Stimulated activated CD8-positive, alpha-beta memory T cell treated with anti-CD3 and anti-CD28 coated beads, Interleukin-12 subunit alpha, Interleukin-12 subunit beta, amount 100 ng/mL, for 24 hours (primary cell): ENCODE results near the gene ALX4.

ENCODE experiments used
- DNase-seq: peaks from one replicate; pipeline ENCODE4 v3.0.0-alpha.2; 2020; ENCODE audit errors: extremely low read depth

Gene ALX4

DNA sequence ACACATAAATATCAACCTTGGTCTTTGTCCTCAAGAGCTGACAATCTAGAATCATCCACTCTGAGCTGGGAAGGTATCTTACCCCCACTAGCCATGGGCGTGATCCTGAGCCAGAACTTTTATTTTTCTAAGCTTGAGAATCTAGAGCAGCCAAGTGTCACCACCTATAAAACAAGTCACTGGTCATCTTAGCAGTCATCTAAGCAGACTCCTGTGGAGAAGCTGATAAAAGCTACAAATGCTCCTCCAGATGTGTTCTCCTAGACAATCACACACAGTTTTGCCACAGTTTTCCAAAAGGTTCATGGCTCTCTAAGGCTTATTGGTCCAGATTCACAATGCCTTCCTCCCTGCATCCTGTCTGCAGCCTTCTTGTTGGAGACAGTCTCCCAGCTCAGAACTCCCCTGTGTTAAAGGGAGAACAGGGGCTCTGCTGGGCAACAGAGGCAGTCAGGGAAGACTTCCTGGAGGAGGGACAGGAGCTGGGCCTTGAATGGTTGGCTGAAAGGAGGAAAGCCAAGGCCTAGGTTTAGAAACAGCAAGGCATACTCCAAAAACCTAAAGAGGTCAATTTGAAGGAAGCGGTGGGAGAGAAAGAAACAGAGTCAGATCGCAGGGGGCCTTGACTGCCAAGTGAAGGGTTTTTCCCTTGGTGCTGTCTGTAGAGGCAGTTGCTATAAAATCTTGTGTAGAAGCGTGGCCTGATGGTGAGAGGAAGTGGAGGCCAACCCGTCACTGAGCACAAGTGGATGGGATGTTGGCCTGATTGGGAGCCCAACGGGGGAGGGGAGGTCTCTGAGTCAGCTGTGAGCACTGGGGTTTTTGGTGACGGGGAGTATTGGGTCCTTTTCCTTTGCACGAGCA is 42.0 kb downstream of the ALX4 start:
- no peak for DNase-seq

- no peak for DNase-seq
Measured at GRCh38 chr11:44267006-44267749, 42.8 kb downstream of the ALX4 start.

DNA sequence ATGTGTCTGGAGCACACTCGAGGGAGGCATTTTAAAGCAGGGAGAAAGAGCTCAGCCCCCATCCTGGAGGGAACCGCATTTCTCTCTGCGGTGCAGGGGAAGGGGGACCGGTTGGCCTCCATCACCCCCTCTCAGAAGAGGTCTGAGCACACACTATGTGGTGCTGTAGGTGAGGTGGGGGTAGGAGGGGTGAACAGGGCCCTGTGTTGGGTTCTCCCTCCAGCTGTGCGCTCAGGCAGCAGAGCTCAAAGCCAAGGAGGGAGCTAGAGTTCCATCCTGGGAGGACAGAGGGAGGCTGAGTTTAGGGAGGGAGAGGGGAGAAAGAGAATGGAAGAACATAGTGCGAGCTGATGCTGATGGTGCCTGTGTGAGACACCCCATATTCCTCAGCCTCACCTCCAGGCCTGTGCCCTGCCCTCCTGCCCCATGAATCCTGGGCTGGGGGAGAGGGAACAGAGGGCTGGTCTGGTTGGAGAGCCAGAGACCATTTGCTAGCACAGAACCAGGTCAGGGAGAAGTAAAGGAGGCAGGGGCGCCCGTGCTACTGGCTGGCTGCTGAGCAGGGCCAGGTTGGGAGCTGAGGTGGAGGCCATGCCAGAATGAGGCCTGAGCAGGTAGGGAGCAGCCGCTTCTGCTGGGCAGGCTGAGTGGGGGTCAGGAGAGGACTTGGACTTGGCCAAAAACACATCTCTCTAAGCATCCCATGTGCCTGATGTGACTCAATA is 43.7 kb downstream of the ALX4 start:
- DNase-seq = no peak

- DNase-seq = no peak
Measured at GRCh38 chr11:44264761-44265160, 45.2 kb downstream of the ALX4 start.

GRCh38 chr11:44264438-44264749 is 45.5 kb downstream of the ALX4 start:
- no peak for DNase-seq

GRCh38 chr11:44263738-44264437 is 46.1 kb downstream of the ALX4 start:
- DNase-seq = no peak

DNA sequence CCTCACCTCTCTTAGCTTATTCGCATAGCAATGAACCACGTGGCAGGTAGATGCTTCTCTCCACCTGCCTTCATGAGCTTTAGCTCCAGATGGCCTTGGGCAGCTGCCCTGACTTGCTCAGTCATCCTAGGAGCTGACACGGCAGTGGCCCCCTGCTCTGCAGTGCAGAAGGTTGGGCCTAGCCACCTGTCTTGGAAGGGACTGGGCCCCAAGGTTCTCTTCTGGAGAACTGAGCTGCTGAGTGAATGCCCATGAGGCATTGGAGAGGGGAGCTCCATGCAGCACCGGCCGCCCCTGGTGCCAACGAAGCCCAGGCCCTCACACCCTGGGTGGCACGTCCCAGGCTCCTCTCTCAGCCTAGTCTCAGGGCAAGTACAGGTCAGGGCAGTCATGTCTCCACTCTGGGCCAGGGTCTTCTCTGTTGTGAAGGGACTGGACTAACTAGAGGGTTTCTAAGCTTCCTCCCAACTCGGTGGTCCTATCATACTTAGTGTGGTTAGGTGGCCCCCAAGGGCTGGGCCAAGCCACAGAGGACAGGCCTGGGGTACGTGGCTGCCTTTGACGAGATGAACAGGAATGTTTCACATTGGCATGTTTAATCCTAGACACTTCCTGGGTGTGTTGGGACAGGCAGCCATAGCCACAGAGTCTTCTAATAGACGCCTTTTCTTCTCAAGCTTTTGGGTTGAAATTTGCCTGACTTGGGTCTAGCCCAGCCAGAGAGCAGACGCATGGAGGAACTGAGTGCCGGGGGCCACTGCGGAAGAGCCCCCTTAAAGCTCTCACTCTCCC is 47.9 kb downstream of the ALX4 start:
- DNase-seq = no peak

GRCh38 chr11:44260081-44260480 is 49.9 kb downstream of the ALX4 start:
- DNase-seq = no peak

DNA sequence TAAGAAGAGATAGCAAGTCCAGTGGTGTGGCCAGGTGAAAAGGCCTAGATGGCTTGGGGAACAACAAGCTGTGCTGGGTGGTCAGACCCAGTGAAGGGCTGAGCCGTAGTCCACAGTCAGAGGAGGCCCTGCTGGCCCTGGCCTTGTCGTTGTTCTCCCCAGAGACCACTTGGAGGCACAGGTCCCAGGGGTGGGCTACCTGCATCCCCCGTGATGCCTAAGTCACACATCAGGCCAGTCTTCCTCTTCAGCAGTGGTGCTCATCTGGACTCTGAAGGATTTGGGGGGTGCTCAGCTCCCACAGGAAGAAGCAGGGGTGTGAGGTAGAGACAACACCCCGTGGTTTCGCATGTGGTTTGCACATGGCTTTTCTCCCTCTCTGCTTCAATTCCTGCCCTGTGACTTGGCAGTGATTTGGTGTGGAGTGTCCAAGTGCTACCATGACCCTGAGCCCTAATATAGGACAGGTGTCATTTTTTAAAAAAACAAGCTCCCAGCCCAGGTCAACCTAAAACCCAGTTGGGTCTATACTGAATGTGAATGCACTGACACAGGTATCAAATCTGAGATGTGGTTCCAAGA is 51.0 kb downstream of the ALX4 start:
- no peak for DNase-seq

DNA sequence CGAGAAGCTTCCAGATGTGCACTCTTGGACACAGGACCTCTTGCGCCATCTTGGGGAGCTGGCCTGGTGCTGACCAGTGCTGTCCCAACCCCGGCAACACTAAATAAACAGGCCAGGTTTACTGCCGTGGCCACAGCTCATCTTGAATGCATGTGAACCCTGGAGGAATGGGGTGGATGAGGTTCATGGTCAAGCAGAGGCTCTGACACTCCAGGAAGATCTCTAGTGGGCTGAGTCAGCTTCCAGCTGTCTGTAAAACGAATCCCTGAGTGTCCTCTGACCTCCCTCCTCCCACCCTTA is 51.8 kb downstream of the ALX4 start:
- DNase-seq = no peak

GRCh38 chr11:44257338-44258189 is 52.4 kb downstream of the ALX4 start:
- DNase-seq = no peak

DNA sequence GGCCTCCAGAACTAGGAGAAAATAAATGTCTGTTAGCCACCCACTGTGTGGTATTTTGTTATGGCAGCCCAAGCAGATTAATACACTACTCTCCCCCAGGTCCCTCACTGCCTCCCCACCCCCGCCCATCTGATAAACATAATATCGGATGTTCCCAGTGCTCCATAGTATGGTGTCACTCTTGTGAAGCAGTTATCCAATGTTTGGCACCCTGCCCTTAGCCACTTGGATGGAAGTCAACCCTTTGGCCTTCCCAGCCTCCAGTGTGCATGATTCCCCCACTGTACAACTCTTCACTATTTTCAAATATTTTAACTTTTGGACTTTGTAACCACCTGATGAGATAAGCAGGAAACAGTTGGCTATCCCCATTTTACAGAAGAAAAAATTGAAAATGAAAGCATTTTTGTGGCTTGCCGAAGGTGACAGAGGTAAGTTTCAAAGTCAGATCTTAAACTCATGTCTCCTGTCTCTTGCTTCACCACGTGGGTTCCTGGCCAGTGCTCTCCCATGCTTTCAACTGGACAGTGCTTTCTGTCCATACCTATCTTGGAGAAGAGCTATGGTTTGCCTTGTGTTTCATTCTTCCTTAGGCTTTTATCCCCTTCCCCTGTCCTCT is 53.2 kb downstream of the ALX4 start:
- DNase-seq = no peak

DNA sequence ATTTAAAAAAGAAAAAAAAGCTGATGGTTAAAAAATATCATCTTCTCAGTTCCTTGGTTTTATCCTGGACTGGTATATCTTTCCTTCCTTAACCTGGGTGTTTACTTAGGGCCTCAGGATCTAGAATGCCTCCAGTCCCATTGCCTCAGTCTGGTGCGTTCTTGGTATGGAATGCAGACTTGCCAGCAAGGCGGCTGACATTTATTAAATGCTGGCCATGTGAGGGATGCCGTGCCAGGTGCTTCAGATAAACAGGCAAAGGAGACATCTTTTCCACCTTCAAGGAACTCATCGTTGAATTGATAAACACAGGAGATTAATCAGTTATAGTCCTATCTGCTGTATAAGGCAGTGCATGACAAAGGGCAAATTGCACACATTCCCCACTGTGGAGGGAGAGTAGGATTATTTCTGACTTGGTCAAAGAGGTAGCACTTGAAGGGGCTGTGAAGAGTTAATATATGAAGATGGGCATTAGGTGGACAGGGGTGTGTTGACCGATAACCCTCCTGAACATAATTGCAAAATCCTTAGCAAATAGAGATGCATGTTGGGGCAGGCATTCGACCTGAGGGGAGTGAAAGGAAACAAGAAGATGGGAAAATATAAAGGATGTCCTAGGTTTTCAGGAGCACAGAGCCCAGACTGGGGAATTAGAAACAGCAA is 54.4 kb downstream of the ALX4 start:
- no peak for DNase-seq

- DNase-seq = no peak
Measured at GRCh38 chr11:44252999-44253602, 56.8 kb downstream of the ALX4 start.

GRCh38 chr11:44250421-44250820 is 59.5 kb downstream of the ALX4 start:
- no peak for DNase-seq

- DNase-seq = no peak
Measured at GRCh38 chr11:44248109-44248508, 61.8 kb downstream of the ALX4 start.

GRCh38 chr11:44247508-44247907 is 62.4 kb downstream of the ALX4 start:
- DNase-seq = no peak

GRCh38 chr11:44246726-44247125 is 63.2 kb downstream of the ALX4 start:
- no peak for DNase-seq
